GM10248 (cell line): ENCODE results near the gene SUFU.

Experiments used
- CTCF ChIA-PET: fragments of 300-600 bp; sonication (Branson Sonifier 250); formaldehyde crosslinking; extraction: SDS; loops from one replicate; lab custom pipeline; 2021; ENCODE audit warnings: antibody characterized with exemption; lab: Yijun Ruan, JAX
- POLR2A ChIA-PET: fragments of 350-650 bp; sonication (Branson Sonifier 250); formaldehyde crosslinking; extraction: SDS; loops from one replicate; lab custom pipeline; 2020; ENCODE audit warnings: antibody characterized with exemption; lab: Yijun Ruan, JAX
- DNase-seq: peaks from one replicate; pipeline ENCODE4 v3.0.0; 2012; ENCODE audit errors: extremely low spot score
- TF ChIP-seq, protein P1 (sequence below): IDR thresholded peaks from 2 replicates; pipeline ENCODE4 v1.5.1; 2012; ENCODE audit warnings: mild to moderate bottlenecking, low read depth; ENCODE audit errors: extremely low read depth, missing control alignments, control extremely low read depth

SUFU gene

DNA sequence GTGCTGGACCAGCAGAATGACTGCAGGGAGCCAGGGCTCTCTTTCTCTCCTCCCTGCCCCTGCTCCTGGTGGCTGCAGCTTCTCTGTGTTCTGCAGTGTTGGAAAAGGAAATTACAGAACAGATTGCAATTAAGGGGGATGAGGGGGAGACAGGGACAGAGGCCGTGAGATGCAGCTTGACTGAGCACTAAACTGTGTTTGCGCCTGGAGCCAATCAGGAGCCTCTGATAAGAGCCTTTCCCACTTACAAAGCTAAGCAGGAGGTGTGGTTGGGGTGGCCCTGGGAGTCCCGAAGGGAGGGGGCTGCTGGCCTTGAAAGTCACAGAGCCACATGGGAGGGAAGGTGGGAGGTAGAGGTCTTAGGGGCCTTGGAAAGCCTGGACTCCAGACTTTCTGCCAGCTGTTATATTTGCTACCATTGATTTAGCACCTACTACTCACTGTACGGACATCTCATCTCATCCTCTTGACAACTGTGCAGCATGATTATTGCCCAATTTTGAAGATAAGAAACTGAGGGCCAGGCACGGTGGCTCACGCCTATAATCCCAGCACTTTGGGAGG is 167.2 kb downstream of the SUFU start:
- POLR2A ChIA-PET: interaction anchor here (2.3 kb wide), 1 partner anchor 10 kb away, joined by 14 read pairs; no protein-coding TSS in a partner anchor
- TF ChIP-seq, protein P1, sequence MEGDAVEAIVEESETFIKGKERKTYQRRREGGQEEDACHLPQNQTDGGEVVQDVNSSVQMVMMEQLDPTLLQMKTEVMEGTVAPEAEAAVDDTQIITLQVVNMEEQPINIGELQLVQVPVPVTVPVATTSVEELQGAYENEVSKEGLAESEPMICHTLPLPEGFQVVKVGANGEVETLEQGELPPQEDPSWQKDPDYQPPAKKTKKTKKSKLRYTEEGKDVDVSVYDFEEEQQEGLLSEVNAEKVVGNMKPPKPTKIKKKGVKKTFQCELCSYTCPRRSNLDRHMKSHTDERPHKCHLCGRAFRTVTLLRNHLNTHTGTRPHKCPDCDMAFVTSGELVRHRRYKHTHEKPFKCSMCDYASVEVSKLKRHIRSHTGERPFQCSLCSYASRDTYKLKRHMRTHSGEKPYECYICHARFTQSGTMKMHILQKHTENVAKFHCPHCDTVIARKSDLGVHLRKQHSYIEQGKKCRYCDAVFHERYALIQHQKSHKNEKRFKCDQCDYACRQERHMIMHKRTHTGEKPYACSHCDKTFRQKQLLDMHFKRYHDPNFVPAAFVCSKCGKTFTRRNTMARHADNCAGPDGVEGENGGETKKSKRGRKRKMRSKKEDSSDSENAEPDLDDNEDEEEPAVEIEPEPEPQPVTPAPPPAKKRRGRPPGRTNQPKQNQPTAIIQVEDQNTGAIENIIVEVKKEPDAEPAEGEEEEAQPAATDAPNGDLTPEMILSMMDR: no peak
- CTCF ChIA-PET: interaction anchor here (1.1 to 3.1 kb wide), 9 partner anchors 7 to 511 kb away, joined by 3 to 25 read pairs (median 10); partner anchors contain the start of genes ARL3 and SFXN2
- DNase-seq: no peak

DNA sequence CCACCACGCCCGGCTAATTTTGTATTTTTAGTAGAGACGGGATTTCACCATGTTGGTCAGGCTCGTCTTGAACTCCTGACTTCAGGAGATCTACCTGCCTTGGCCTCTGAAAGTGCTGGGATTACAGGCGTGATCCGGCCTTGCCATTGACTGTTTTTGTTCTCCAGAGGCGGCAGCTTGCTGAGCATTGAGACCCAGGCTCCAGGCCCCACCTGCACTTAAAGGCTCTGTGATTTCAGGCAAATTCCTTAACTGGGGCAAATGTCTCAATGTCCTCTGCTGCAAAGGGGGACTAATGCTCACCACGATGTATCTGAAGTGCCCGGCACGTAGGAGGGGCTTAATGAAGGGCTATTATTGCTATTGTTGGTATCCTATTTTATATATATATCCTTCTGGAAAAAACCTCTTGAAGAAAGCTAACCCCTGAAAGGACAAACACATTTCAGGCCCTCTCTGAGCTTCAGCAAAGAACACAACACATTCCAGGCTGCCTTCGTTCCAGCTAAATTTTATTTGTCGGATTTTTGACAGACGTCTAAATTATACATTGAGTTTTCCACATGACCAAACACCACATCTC is 169.6 kb downstream of the SUFU start:
- POLR2A ChIA-PET: interaction anchor here (0.6 kb wide), 1 partner anchor 27 kb away, joined by 4 read pairs; no protein-coding TSS in a partner anchor
- CTCF ChIA-PET: interaction anchor here (1.2 to 8.3 kb wide), 3 partner anchors 10 to 39 kb away, joined by 3 to 84 read pairs (median 41); partner anchors contain the start of genes ARL3, SFXN2 and TRIM8
- TF ChIP-seq, protein P1: no peak
- DNase-seq: no peak

DNA sequence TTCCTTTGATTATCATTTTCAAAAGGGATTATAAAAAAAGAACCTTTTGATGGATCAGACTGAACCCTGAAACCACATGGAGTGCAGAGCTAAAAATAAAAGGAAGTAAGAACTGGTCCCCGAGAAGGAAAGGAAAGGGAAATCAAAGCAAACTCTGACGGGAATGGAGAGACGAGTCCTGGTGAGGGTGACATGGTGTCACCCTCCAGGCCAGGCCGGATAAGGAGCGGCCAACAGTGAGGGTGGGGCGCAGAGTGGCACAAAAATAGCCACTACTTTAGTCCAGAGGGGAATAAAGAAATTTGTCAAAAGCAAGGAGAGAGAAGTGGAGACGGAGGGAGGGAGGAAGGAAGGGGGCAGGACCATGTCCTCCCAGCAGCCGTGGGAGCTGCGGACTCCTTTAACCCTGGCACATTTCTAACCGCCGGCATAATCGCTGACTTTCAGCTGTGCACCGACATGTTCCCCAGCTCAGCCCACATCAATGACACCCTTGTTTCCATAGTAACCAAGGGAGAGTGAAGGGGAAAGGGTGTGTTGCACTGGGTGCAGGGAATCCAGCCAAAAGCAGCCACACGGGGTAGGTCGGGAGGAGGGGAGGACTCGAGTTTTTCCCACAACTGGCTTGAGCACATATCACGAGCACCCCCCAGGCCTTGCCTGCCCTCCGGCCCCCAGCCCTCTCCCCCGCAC is 170.2 kb downstream of the SUFU start:
- ChIA-PET CTCF (interaction anchor here (1.2 to 8.3 kb wide), 4 partner anchors 11 to 39 kb away, joined by 3 to 84 read pairs (median 22); partner anchors contain the start of genes ARL3, SFXN2 and TRIM8), POLR2A (no interaction called here)
- TF ChIP-seq, protein P1: no peak
- DNase-seq: peak; percentile 76

DNA sequence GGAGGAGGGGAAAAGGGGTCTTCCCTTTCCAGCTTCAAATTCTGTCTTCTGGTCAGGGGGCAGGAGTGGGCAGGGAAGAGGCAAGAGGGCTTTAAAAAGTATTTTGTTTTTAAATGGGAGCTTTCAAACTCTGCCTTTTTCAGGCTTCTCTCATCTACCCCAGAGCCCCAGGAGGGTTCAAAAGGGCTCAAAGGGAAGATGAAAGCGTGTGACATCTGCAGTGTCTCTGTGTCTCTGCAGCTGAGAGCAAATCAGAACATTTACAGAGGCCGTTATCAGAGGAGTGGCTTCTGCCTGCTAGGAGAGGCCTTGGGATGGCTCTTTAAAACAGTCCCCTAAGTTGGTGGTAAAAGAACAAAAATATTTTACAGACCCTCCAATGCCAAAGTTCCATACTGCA is 170.8 kb downstream of the SUFU start:
- DNase-seq: peak; percentile 26
- TF ChIP-seq, protein P1: no peak
- POLR2A ChIA-PET: interaction anchor here (0.6 to 2.2 kb wide), 2 partner anchors 14 to 24 kb away, joined by 3 to 6 read pairs; no protein-coding TSS in a partner anchor
- CTCF ChIA-PET: interaction anchor here (1.4 to 8.3 kb wide), 4 partner anchors 11 to 38 kb away, joined by 3 to 84 read pairs (median 23); partner anchors contain the start of genes ARL3 and SFXN2

DNA sequence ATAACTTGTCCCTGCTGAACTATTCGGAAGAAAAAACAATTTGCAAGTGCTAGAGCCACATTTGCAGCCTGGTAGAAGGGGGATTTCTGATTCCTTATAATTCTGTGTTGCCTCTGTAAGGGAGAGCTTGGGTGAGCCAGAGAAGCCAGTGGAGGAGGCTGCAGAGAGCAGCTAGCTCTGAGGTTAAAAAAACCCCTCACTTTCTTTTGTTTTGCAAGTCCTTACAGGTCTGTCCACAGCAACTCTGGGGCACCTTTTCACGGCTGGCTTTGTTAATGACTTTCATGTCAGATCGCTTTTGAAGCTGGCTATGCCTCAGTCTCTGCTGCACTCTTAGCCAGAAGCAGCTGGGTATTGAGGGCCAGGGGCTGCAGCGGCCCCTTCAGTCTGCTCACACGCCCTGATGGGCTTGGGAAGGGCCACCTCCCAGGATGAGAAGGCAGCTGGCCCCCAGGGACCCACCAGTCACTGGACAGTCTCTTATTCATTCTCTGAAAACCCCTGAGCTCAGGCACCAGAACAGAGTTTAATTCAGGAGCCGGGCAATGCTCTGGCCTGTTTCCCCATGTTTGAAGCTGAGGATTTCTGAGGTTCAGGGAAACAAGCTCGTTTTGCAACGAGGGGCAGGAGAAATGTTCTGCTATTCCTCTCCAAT is 171.4 kb downstream of the SUFU start:
- CTCF ChIA-PET: interaction anchor here (1.0 to 8.3 kb wide), 7 partner anchors 12 to 226 kb away, joined by 3 to 84 read pairs (median 5); partner anchors contain the start of genes ARL3 and SFXN2

More for the DNA sequence above, 171.4 kb downstream of the SUFU start:
- TF ChIP-seq, protein P1: no peak
- DNase-seq: peak; percentile 37
- POLR2A ChIA-PET: interaction anchor here (0.6 to 2.2 kb wide), 4 partner anchors 14 to 225 kb away, joined by 3 to 11 read pairs (median 4); no protein-coding TSS in a partner anchor
